ENCODE data around the gene RBPJ. TPM values are rescaled to one million over a fixed set of nuclear protein-coding genes. Genes with fewer than 3 reads are reported as not detected.

The RBPJ gene
- total RNA-seq, 2 donors from 2014 or later = 71.1 to 78.0 TPM

- no peak overlapping the region for H3K4me3 Mint-ChIP-seq
- peaks cover 2% of the 10 kb centered on the region for H3K27me3 Mint-ChIP-seq (ENCODE audit: insufficient read depth)
- peak; percentile 15 for DNase-seq
- peaks cover 2% of the 10 kb centered on the region for H3K4me1 Mint-ChIP-seq
- Histone ChIP-seq H3K9ac (ENCODE audit: extremely low read depth, low read length, poor library complexity, severe bottlenecking) (no peak overlapping the region), H3K27me3 (ENCODE audit: control insufficient read depth, insufficient read depth, low read length, poor library complexity, severe bottlenecking) (peaks cover 7% of the 10 kb centered on the region), H3K4me3 (ENCODE audit: low read length) (no peak overlapping the region), H3K36me3 (ENCODE audit: control insufficient read depth, insufficient read depth, low read length) (no peaks in the 10 kb centered on the region), H3K27ac (ENCODE audit: low read depth, low read length) (no peak overlapping the region), H3K4me1 (ENCODE audit: control insufficient read depth, insufficient read depth, low read length) (no peaks in the 10 kb centered on the region), H3K9me3 (ENCODE audit: control insufficient read depth, low read length) (no peaks in the 10 kb centered on the region)
- H3K9me3 Mint-ChIP-seq = no peaks in the 10 kb centered on the region
- no peaks in the 10 kb centered on the region for H3K36me3 Mint-ChIP-seq (ENCODE audit: low read depth)
- no peak for TF ChIP-seq CTCF (conservative IDR thresholded peaks at IDR 0.05)
- 75 to 84% methylated on average over 8 to 9 of the region's 9 CpGs for WGBS, 2 experiments (ENCODE audit: insufficient coverage in 1 of 2, insufficient read length in 1 of 2)
- H3K27ac Mint-ChIP-seq = no peak overlapping the region
Measured at GRCh38 chr4:26468283-26468949, 147.6 kb downstream of the RBPJ start.

- Mint-ChIP-seq H3K36me3 (ENCODE audit: low read depth) (no peaks in the 10 kb centered on the region), H3K9me3 (no peaks in the 10 kb centered on the region), H3K4me3 (no peak overlapping the region), H3K27ac (no peak overlapping the region), H3K4me1 (peaks cover 2% of the 10 kb centered on the region), H3K27me3 (ENCODE audit: insufficient read depth) (peaks cover 2% of the 10 kb centered on the region)
- no peak for TF ChIP-seq CTCF (conservative IDR thresholded peaks at IDR 0.05)
- Histone ChIP-seq H3K4me1 (ENCODE audit: control insufficient read depth, insufficient read depth, low read length) (no peaks in the 10 kb centered on the region), H3K9me3 (ENCODE audit: control insufficient read depth, low read length) (no peaks in the 10 kb centered on the region), H3K27ac (ENCODE audit: low read depth, low read length) (no peak overlapping the region), H3K4me3 (ENCODE audit: low read length) (no peak overlapping the region), H3K9ac (ENCODE audit: extremely low read depth, low read length, poor library complexity, severe bottlenecking) (no peak overlapping the region), H3K27me3 (ENCODE audit: control insufficient read depth, insufficient read depth, low read length, poor library complexity, severe bottlenecking) (peaks cover 7% of the 10 kb centered on the region), H3K36me3 (ENCODE audit: control insufficient read depth, insufficient read depth, low read length) (no peaks in the 10 kb centered on the region)
- DNase-seq = peak; percentile 14
- 65 to 67% methylated on average over 4 of the region's 4 CpGs for WGBS, 2 experiments (ENCODE audit: insufficient coverage in 1 of 2, insufficient read length in 1 of 2)
Measured at GRCh38 chr4:26468977-26469376, 148.2 kb downstream of the RBPJ start.

GRCh38 chr4:26471890-26472289, 151.1 kb downstream of the RBPJ start:
- H3K27ac Mint-ChIP-seq = no peak overlapping the region
- Histone ChIP-seq H3K27ac (ENCODE audit: low read depth, low read length) (no peak overlapping the region), H3K9ac (ENCODE audit: extremely low read depth, low read length, poor library complexity, severe bottlenecking) (no peak overlapping the region), H3K27me3 (ENCODE audit: control insufficient read depth, insufficient read depth, low read length, poor library complexity, severe bottlenecking) (peaks cover 7% of the 10 kb centered on the region), H3K4me3 (ENCODE audit: low read length) (no peak overlapping the region), H3K36me3 (ENCODE audit: control insufficient read depth, insufficient read depth, low read length) (no peaks in the 10 kb centered on the region), H3K9me3 (ENCODE audit: control insufficient read depth, low read length) (no peaks in the 10 kb centered on the region), H3K4me1 (ENCODE audit: control insufficient read depth, insufficient read depth, low read length) (no peaks in the 10 kb centered on the region)
- H3K4me3 Mint-ChIP-seq = no peak overlapping the region
- 85 to 100% methylated on average over 1 of the region's 1 CpG for WGBS, 2 experiments (ENCODE audit: insufficient coverage in 1 of 2, insufficient read length in 1 of 2)
- no peak for TF ChIP-seq CTCF (conservative IDR thresholded peaks at IDR 0.05)
- peaks cover 2% of the 10 kb centered on the region for H3K27me3 Mint-ChIP-seq (ENCODE audit: insufficient read depth)
- peaks cover 2% of the 10 kb centered on the region for H3K4me1 Mint-ChIP-seq
- DNase-seq = no peak
- no peaks in the 10 kb centered on the region for H3K36me3 Mint-ChIP-seq (ENCODE audit: low read depth)
- H3K9me3 Mint-ChIP-seq = no peaks in the 10 kb centered on the region

Measured in endodermal cell (in vitro differentiated cells).